ENCODE results near the gene SLC9C1. TPM values are rescaled to one million over a fixed set of nuclear protein-coding genes. Genes with fewer than 3 reads are reported as not detected.

The SLC9C1 gene
- total RNA-seq, 2 experiments from 2014 or later = not detected

- no peak for TF ChIP-seq CTCF (IDR thresholded peaks at IDR 0.05)
- intact Hi-C loops (cut with micrococcal nuclease) = no loop called here
- H3K36me3 Mint-ChIP-seq (ENCODE audit: low read depth) = peaks cover 4% of the 10 kb centered on the region
- H3K27ac Mint-ChIP-seq = no peak overlapping the region
- H3K9me3 Mint-ChIP-seq = peaks cover 2% of the 10 kb centered on the region
- H3K4me3 Mint-ChIP-seq = no peak overlapping the region
- peaks cover 1% of the 10 kb centered on the region for H3K27me3 Mint-ChIP-seq
- ChIA-PET POLR2A (no interaction called here), CTCF (interaction anchor here (1.1 to 3.5 kb wide), 5 partner anchors 16 to 199 kb away, joined by 3 to 17 read pairs (median 7); partner anchors contain the start of gene SLC9C1)
- ATAC-seq (no peak), DNase-seq (no peak)
- H3K4me1 Mint-ChIP-seq (ENCODE audit: low read depth) = no peaks in the 10 kb centered on the region
Observed at GRCh38 chr3:112320691-112321090, 26.7 kb upstream of the SLC9C1 start.

GRCh38 chr3:112319516-112320276, 25.7 kb upstream of the SLC9C1 start:
- ATAC-seq = no peak

GRCh38 chr3:112315791-112316190, 21.8 kb upstream of the SLC9C1 start:
- no peak for DNase-seq
- POLR2A ChIA-PET = interaction anchor here (0.6 kb wide), 1 partner anchor 188 kb away, joined by 3 read pairs; no protein-coding TSS in a partner anchor
- no peak for ATAC-seq
- H3K36me3 Mint-ChIP-seq (ENCODE audit: low read depth) = peaks cover 4% of the 10 kb centered on the region
- peaks cover 3% of the 10 kb centered on the region for H3K9me3 Mint-ChIP-seq
- no peaks in the 10 kb centered on the region for H3K4me1 Mint-ChIP-seq (ENCODE audit: low read depth)
- H3K4me3 Mint-ChIP-seq = no peak overlapping the region
- TF ChIP-seq CTCF (IDR thresholded peaks at IDR 0.05) = no peak
- H3K27me3 Mint-ChIP-seq = no peaks in the 10 kb centered on the region
- intact Hi-C loops (cut with micrococcal nuclease) = no loop called here
- H3K27ac Mint-ChIP-seq = no peak overlapping the region
- CTCF ChIA-PET = interaction anchor here (1.2 to 4.3 kb wide), 2 partner anchors 11 to 204 kb away, joined by 3 to 24 read pairs; no protein-coding TSS in a partner anchor

More at GRCh38 chr3:112319516-112320276, 25.7 kb upstream of the SLC9C1 start:
- Mint-ChIP-seq H3K27me3 (peaks cover 1% of the 10 kb centered on the region), H3K27ac (no peak overlapping the region), H3K36me3 (ENCODE audit: low read depth) (peaks cover 4% of the 10 kb centered on the region), H3K9me3 (peaks cover 3% of the 10 kb centered on the region), H3K4me3 (no peak overlapping the region), H3K4me1 (ENCODE audit: low read depth) (no peaks in the 10 kb centered on the region)
- no peak for TF ChIP-seq CTCF (IDR thresholded peaks at IDR 0.05)
- ChIA-PET POLR2A (no interaction called here), CTCF (interaction anchor here (0.8 to 3.5 kb wide), 11 partner anchors 11 to 208 kb away, joined by 3 to 17 read pairs (median 4); partner anchors contain the start of gene SLC9C1)
- DNase-seq = no peak
- intact Hi-C loops (cut with micrococcal nuclease) = no loop called here

- DNase-seq (no peak), ATAC-seq (no peak)
- CTCF ChIA-PET = interaction anchor here (0.7 to 4.3 kb wide), 5 partner anchors 10 to 205 kb away, joined by 3 to 24 read pairs (median 3); partner anchors contain the start of gene SLC9C1
- Mint-ChIP-seq H3K36me3 (ENCODE audit: low read depth) (peaks cover 4% of the 10 kb centered on the region), H3K9me3 (peaks cover 3% of the 10 kb centered on the region), H3K4me1 (ENCODE audit: low read depth) (no peaks in the 10 kb centered on the region), H3K4me3 (no peak overlapping the region), H3K27ac (no peak overlapping the region), H3K27me3 (no peaks in the 10 kb centered on the region)
- no peak for TF ChIP-seq CTCF (IDR thresholded peaks at IDR 0.05)
- intact Hi-C loops (cut with micrococcal nuclease) = no loop called here
- POLR2A ChIA-PET = no interaction called here
Observed at GRCh38 chr3:112314649-112315048, 20.6 kb upstream of the SLC9C1 start.

Measured in activated CD8-positive, alpha-beta T cell treated with anti-CD3 and anti-CD28 coated beads for 36 hours (primary cell).